Measurements from ENCODE around the gene OSGIN1. TPM values are rescaled to one million over a fixed set of nuclear protein-coding genes. Genes with fewer than 3 reads are reported as not detected.

The OSGIN1 gene
- total RNA-seq, 1 donor from 2014 or later, result 12.5 TPM

DNA sequence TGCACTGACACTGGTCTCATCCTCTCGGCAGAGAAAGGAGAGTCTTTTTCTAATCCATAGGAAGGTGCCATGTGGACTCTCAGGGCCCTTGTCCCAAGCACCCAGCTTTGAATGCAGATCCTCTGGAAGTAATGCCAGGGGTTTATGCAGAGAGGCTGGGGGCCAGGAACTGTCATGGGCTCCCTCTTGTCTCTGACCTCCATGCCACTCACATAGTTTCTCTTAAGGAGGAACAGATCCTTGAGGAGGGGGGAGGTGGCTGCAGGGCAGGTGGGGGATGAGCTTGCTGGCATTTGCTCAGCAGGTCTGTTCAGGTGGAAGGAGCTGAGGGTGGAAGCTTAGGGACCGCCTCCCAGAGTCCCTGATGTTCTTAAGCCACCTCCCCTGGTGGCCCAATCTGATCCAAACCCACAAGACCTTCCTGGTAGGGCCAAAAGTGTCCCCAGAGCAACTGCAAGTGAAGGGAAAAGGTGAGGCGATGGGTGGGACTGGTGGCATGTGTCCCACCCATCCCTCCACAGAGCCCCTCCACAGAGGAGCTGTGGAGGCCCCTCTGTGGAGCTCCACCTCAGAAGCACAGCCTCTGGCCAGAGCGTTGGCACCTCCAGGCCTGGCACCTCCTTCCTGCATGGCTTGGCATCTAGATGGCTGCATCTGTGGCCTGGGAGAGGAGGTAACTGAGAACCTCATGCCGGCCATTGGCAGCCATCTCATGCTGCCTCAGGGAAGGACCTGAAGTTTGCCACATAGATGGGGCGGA lies 24.2 kb downstream of the OSGIN1 start:
- no peak for DNase-seq
- Histone ChIP-seq H3K27ac (replicated peaks) (no peak overlapping the region), H3K4me1 (no peaks in the 10 kb centered on the region), H3K36me3 (no peaks in the 10 kb centered on the region), H3K9me3 (replicated peaks) (peaks cover 14% of the 10 kb centered on the region), H3K4me3 (no peak overlapping the region), H3K27me3 (ENCODE audit: low read depth) (no peaks in the 10 kb centered on the region)
- TF ChIP-seq, protein P1, sequence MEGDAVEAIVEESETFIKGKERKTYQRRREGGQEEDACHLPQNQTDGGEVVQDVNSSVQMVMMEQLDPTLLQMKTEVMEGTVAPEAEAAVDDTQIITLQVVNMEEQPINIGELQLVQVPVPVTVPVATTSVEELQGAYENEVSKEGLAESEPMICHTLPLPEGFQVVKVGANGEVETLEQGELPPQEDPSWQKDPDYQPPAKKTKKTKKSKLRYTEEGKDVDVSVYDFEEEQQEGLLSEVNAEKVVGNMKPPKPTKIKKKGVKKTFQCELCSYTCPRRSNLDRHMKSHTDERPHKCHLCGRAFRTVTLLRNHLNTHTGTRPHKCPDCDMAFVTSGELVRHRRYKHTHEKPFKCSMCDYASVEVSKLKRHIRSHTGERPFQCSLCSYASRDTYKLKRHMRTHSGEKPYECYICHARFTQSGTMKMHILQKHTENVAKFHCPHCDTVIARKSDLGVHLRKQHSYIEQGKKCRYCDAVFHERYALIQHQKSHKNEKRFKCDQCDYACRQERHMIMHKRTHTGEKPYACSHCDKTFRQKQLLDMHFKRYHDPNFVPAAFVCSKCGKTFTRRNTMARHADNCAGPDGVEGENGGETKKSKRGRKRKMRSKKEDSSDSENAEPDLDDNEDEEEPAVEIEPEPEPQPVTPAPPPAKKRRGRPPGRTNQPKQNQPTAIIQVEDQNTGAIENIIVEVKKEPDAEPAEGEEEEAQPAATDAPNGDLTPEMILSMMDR (IDR thresholded peaks at IDR 0.05; ENCODE audit: borderline replicate concordance), result no peak
- intact Hi-C loops (cut with micrococcal nuclease), result no loop called here

DNA sequence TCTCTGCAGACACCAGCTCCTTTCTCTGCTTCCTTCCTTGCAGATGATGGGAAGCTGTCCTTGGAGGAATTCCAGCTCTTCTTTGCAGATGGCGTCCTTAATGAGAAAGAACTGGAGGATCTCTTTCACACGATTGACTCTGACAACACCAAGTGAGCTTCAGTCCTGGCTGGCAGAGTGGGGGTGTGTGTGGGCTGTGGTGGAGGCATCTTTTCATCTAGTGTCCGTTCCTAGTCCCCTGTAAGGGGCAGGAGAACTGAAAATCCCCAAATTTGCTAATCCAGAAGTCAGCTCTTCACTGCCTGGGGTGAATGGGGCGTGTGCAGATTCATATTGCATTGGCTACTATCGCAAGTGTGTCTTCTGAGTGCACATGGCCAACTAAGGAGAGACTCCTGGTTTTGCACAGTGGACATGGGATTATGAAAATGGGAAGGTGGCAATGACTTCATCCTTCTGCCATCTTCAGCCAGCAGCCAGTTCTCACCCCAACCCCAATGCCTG lies 25.4 kb downstream of the OSGIN1 start:
- Histone ChIP-seq H3K4me1 (no peaks in the 10 kb centered on the region), H3K27ac (replicated peaks) (no peak overlapping the region), H3K9me3 (replicated peaks) (peaks cover 16% of the 10 kb centered on the region), H3K36me3 (no peaks in the 10 kb centered on the region), H3K4me3 (no peak overlapping the region), H3K27me3 (ENCODE audit: low read depth) (no peaks in the 10 kb centered on the region)
- TF ChIP-seq, protein P1 (IDR thresholded peaks at IDR 0.05; ENCODE audit: borderline replicate concordance), result no peak
- intact Hi-C loops (cut with micrococcal nuclease), result no loop called here
- no peak for DNase-seq

DNA sequence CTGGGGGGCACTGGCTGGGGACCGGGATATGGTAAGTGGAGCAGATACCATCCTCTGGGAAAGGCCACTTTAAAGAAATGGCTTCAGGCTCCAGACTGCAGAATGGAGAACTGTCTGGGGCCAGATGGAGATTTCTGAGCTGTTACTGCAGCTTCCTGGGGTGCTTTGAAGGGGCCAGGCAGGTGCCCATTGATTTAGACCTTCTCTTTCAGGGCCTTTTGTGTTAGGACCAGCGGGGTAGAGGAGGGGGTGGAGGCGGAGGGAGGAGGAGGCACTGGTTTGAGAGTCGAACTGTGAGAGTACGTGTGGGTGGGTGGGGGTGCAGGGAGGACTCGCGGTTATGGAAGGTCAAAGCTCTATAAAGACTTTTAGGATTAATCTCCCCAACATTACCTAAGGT lies 26.4 kb downstream of the OSGIN1 start:
- no peak for DNase-seq
- H3K4me3 ChIP-seq, result no peak overlapping the region
- TF ChIP-seq, protein P1 (IDR thresholded peaks at IDR 0.05; ENCODE audit: borderline replicate concordance), result no peak
- no peak overlapping the region for H3K27ac ChIP-seq (replicated peaks)
- H3K36me3 ChIP-seq, result no peaks in the 10 kb centered on the region
- no peaks in the 10 kb centered on the region for H3K4me1 ChIP-seq
- intact Hi-C loops (cut with micrococcal nuclease), result no loop called here
- H3K27me3 ChIP-seq (ENCODE audit: low read depth), result no peaks in the 10 kb centered on the region
- H3K9me3 ChIP-seq (replicated peaks), result peaks cover 16% of the 10 kb centered on the region

DNA sequence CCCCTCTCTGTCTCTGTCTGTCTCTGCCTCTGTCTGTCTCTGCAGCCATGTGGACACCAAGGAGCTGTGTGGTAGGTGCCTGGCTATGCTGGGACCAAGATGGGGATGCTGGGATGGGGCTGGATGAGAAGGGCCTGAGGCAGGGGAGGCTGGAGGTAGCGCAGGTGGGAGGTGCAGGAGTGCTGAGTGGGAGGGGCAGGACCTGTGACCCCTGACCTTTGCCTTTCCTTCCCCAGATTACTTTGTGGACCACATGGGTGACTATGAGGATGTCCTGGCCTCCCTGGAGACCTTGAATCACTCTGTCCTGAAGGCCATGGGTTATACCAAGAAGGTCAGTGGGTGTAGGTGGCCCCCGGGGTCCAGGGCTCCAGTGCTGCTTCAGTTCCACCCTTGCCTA lies 27.8 kb downstream of the OSGIN1 start:
- H3K9me3 ChIP-seq (replicated peaks), result peaks cover 16% of the 10 kb centered on the region
- no peaks in the 10 kb centered on the region for H3K4me1 ChIP-seq
- intact Hi-C loops (cut with micrococcal nuclease), result no loop called here
- DNase-seq, result no peak
- TF ChIP-seq, protein P1 (IDR thresholded peaks at IDR 0.05; ENCODE audit: borderline replicate concordance), result no peak
- no peaks in the 10 kb centered on the region for H3K27me3 ChIP-seq (ENCODE audit: low read depth)
- no peaks in the 10 kb centered on the region for H3K36me3 ChIP-seq
- no peak overlapping the region for H3K4me3 ChIP-seq
- H3K27ac ChIP-seq (replicated peaks), result no peak overlapping the region

DNA sequence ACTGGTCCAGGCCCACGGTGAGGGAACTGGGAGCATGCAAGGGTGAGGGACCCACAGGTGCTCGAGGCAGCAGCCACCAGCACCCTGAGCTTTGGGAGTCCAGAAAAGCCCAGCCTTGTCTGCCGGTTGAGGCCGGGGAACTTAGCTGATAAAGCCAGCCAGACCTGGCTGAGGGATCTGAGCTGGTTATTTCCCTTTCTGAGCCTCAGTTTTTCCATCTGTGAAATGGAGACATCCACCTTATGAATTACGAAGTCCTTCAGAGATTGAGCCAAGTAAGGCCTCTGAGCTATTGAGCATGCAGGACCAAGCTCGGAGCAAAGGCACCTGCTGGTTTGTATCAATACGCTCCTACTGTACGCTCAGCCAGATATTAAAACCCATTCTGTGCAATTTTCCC lies 28.8 kb downstream of the OSGIN1 start:
- no peak for DNase-seq
- intact Hi-C loops (cut with micrococcal nuclease), result no loop called here

More for the DNA sequence above, 28.8 kb downstream of the OSGIN1 start:
- Histone ChIP-seq H3K4me1 (no peaks in the 10 kb centered on the region), H3K36me3 (no peaks in the 10 kb centered on the region), H3K27me3 (ENCODE audit: low read depth) (no peaks in the 10 kb centered on the region), H3K4me3 (no peak overlapping the region), H3K9me3 (replicated peaks) (peaks cover 16% of the 10 kb centered on the region), H3K27ac (replicated peaks) (no peak overlapping the region)
- TF ChIP-seq, protein P1 (IDR thresholded peaks at IDR 0.05; ENCODE audit: borderline replicate concordance), result no peak

Data from left ventricle myocardium inferior (tissue), 1 donor.